ENCODE data around the gene KDM4C. TPM values are rescaled to one million over a fixed set of nuclear protein-coding genes. Genes with fewer than 3 reads are reported as not detected.
A peak's percentile ranks its signal among the peaks of the same experiment; 100 is the strongest.

The KDM4C gene
- total RNA-seq, 6 donors from 2014 or later = 31.6 to 96.4 (median 41.2) TPM

DNA sequence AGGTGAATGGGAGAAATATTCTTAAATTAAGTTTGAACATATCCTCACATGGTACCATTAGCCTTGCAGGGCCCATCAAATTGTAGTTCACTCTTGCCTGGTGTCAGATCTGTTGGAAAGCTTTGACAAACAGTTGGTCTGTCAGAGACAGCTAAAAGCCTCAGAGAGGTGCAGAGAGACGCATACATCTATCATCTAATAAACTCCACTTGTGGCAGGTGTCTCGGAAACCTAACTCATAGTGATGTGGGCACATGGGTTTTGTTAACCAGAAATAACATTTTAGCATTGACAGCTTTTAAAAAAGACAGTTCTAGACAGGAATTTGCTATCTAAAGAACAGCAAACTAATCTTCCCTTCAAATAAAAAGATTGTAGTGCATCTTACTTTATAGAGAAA, 315.9 kb downstream of the KDM4C start:
- TF ChIP-seq POLR2A (IDR thresholded peaks at IDR 0.05) (no peak), POLR2AphosphoS5 (IDR thresholded peaks at IDR 0.05) (no peak), EP300 (IDR thresholded peaks at IDR 0.05) (no peak)
- TF ChIP-seq, protein P1, sequence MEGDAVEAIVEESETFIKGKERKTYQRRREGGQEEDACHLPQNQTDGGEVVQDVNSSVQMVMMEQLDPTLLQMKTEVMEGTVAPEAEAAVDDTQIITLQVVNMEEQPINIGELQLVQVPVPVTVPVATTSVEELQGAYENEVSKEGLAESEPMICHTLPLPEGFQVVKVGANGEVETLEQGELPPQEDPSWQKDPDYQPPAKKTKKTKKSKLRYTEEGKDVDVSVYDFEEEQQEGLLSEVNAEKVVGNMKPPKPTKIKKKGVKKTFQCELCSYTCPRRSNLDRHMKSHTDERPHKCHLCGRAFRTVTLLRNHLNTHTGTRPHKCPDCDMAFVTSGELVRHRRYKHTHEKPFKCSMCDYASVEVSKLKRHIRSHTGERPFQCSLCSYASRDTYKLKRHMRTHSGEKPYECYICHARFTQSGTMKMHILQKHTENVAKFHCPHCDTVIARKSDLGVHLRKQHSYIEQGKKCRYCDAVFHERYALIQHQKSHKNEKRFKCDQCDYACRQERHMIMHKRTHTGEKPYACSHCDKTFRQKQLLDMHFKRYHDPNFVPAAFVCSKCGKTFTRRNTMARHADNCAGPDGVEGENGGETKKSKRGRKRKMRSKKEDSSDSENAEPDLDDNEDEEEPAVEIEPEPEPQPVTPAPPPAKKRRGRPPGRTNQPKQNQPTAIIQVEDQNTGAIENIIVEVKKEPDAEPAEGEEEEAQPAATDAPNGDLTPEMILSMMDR (IDR thresholded peaks at IDR 0.05) = no peak
- 67 to 100% methylated on average over 2 of the region's 2 CpGs for WGBS, 2 donors
- H3K27ac ChIP-seq = no peak overlapping the region
- no peak for ATAC-seq (ENCODE audit: low FRiP score in 2 of 2)
- H3K9me3 ChIP-seq = no peaks in the 10 kb centered on the region
- no peaks in the 10 kb centered on the region for H3K4me1 ChIP-seq
- H3K27me3 ChIP-seq = no peaks in the 10 kb centered on the region
- no peak for DNase-seq
- H3K36me3 ChIP-seq = peaks cover 0 to 29% (median 2%) of the 10 kb centered on the region in 4 donors
- H3K4me3 ChIP-seq = no peak overlapping the region

DNA sequence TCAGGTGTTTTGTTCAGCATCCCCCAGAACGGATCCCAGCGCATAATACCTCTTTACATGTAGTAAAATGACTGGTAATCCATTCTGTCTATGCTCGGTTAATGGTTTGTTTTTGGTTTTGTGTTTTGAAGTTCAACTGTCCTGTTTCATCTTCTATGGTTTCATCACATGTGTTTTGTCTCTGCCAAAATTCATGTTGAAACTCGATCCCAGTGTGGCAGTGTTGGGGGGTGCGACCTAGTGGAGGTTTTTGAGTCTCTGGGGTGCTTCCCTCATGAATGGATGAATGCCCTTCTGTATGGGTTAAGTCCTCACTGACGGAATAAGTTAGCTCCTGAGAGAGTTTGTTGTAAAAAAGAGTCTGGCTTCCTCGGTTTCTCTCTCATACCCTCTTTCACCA, 317.4 kb downstream of the KDM4C start:
- no peaks in the 10 kb centered on the region for H3K9me3 ChIP-seq
- DNase-seq (no peak), ATAC-seq (ENCODE audit: low FRiP score in 2 of 2) (no peak)
- no peak overlapping the region for H3K27ac ChIP-seq
- peaks cover 0 to 26% (median 2%) of the 10 kb centered on the region in 4 donors for H3K36me3 ChIP-seq
- no peaks in the 10 kb centered on the region for H3K27me3 ChIP-seq
- no peak overlapping the region for H3K4me3 ChIP-seq
- no peak for TF ChIP-seq POLR2A (IDR thresholded peaks at IDR 0.05)
- TF ChIP-seq POLR2AphosphoS5 (IDR thresholded peaks at IDR 0.05) = no peak
- no peak for TF ChIP-seq EP300 (IDR thresholded peaks at IDR 0.05)
- TF ChIP-seq, protein P1 (IDR thresholded peaks at IDR 0.05) = no peak
- no peaks in the 10 kb centered on the region for H3K4me1 ChIP-seq
- 93 to 96% methylated on average over 7 of the region's 7 CpGs for WGBS, 2 donors

DNA sequence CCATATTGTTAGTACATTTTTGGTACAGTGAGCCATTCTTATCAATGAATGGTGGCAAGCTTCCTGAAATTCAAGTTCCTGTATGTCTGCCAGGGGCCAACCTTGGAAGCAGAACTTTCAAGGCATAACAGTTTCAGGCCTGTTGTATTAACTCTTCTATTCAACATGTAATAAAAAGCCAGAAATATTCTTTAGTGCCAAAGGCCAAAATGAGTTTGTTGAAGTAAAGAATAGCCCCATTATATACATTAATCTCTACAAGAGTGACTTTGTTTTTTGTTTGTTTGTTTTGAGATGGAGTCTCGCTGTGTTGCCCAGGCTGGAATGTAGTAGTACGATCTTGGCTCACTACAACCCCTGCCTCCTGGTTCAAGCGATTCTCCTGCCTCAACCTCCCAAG, 321.3 kb downstream of the KDM4C start:
- Histone ChIP-seq H3K36me3 (peaks cover 0 to 22% (median 4%) of the 10 kb centered on the region in 4 donors), H3K9me3 (no peaks in the 10 kb centered on the region), H3K4me3 (no peak overlapping the region), H3K27me3 (no peaks in the 10 kb centered on the region), H3K4me1 (peaks cover 0 to 4% (median 0%) of the 10 kb centered on the region in 4 donors), H3K27ac (no peak overlapping the region)
- 91 to 98% methylated on average over 3 of the region's 3 CpGs for WGBS, 2 donors
- no peak for TF ChIP-seq POLR2A (IDR thresholded peaks at IDR 0.05)
- no peak for DNase-seq
- no peak for ATAC-seq (ENCODE audit: low FRiP score in 2 of 2)

DNA sequence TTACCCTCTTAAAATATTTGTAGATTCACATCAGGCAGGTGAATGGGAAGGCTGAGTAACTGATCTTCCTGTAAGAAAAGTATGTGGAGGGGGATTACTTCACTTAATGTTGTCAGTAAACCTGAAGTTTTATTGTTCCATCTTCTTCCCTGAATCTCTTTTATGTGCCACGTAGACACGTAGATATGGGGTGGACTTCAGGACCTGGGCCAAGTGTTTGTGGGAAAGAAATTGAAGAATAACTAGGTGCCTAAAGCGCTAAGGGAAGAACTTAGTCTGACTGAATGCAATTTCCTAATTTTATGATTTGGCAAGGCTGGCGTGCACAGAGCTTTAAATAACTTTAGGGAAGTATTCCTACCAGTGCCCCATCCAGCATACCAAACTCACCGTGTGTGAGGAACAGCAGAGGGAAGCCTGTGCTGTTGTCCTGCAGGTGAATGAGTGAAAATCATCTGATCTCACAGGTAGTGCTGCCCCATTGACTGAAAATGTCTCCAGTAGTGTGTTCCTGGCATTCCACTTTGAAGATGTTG, 323.4 kb downstream of the KDM4C start:
- WGBS, 2 donors = 53 to 78% methylated on average over 5 of the region's 5 CpGs
- Histone ChIP-seq H3K4me1 (peaks cover 0 to 4% (median 0%) of the 10 kb centered on the region in 4 donors), H3K27me3 (no peaks in the 10 kb centered on the region), H3K4me3 (no peak overlapping the region), H3K27ac (no peak overlapping the region), H3K9me3 (no peaks in the 10 kb centered on the region), H3K36me3 (peaks cover 0 to 22% (median 4%) of the 10 kb centered on the region in 4 donors)
- TF ChIP-seq POLR2A (IDR thresholded peaks at IDR 0.05) = no peak
- no peak for TF ChIP-seq POLR2AphosphoS5 (IDR thresholded peaks at IDR 0.05)
- TF ChIP-seq EP300 (IDR thresholded peaks at IDR 0.05) = no peak
- TF ChIP-seq, protein P1 (IDR thresholded peaks at IDR 0.05) = no peak
- DNase-seq = no peak
- peak in 1 of 2 donors; percentile 35 for ATAC-seq (ENCODE audit: low FRiP score in 2 of 2)

DNA sequence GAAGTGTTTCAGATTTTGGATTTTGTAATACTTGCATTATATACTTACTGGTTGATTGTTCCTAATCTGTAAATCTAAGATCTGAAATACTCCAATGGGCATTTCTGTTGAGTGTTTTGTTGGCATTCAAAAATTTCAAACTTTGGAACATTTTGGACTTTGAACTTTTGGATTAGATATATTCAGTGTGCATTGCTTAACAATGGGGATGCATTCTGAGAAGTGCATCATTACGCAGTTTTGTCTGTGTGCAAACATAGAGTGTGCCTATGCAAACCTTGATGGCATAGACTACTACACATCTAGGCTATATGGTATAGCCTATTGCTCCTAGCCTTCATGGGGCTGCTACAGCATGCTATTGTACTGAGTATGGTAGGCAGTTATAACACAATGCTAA, 325.4 kb downstream of the KDM4C start:
- DNase-seq = no peak
- TF ChIP-seq EP300 (IDR thresholded peaks at IDR 0.05) (no peak), POLR2AphosphoS5 (IDR thresholded peaks at IDR 0.05) (no peak), POLR2A (IDR thresholded peaks at IDR 0.05) (no peak)
- TF ChIP-seq, protein P1 (IDR thresholded peaks at IDR 0.05) = no peak
- Histone ChIP-seq H3K27ac (no peak overlapping the region), H3K9me3 (no peaks in the 10 kb centered on the region), H3K4me3 (no peak overlapping the region), H3K27me3 (no peaks in the 10 kb centered on the region), H3K4me1 (peaks cover 0 to 4% (median 0%) of the 10 kb centered on the region in 4 donors), H3K36me3 (peaks cover 0 to 15% (median 4%) of the 10 kb centered on the region in 4 donors)
- WGBS, 2 donors = 90 to 96% methylated on average over 1 of the region's 1 CpG
- no peak for ATAC-seq (ENCODE audit: low FRiP score in 2 of 2)
